Measurements from ENCODE around the gene CROCC.
"Not testable (repeated sequence)": the region's sequence is repeated elsewhere in the genome, so short reads cannot be mapped to it uniquely, and the experiment has no call there.

GRCh38 chr1:16890539-16891021 lies 31.2 kb upstream of the CROCC start:
- TF ChIP-seq, protein P1, sequence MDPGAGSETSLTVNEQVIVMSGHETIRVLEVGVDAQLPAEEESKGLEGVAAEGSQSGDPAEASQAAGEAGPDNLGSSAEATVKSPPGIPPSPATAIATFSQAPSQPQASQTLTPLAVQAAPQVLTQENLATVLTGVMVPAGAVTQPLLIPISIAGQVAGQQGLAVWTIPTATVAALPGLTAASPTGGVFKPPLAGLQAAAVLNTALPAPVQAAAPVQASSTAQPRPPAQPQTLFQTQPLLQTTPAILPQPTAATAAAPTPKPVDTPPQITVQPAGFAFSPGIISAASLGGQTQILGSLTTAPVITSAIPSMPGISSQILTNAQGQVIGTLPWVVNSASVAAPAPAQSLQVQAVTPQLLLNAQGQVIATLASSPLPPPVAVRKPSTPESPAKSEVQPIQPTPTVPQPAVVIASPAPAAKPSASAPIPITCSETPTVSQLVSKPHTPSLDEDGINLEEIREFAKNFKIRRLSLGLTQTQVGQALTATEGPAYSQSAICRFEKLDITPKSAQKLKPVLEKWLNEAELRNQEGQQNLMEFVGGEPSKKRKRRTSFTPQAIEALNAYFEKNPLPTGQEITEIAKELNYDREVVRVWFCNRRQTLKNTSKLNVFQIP (CRISPR knock-in tag; IDR thresholded peaks at IDR 0.05; ENCODE audit: borderline replicate concordance, low read depth) = not testable (repeated sequence)
- TF ChIP-seq ESRRG (CRISPR knock-in tag; IDR thresholded peaks at IDR 0.05); PATZ1 (CRISPR knock-in tag; IDR thresholded peaks at IDR 0.05; ENCODE audit: borderline replicate concordance); ARNTL (CRISPR knock-in tag; IDR thresholded peaks at IDR 0.05; ENCODE audit: borderline replicate concordance, low read depth); ZFP3 (CRISPR knock-in tag; IDR thresholded peaks at IDR 0.05); PPARA (CRISPR knock-in tag; IDR thresholded peaks at IDR 0.05; ENCODE audit: borderline replicate concordance); BACH2 (CRISPR knock-in tag; IDR thresholded peaks at IDR 0.05; ENCODE audit: borderline replicate concordance): not testable (repeated sequence)

Measured in SK-N-SH treated with all-trans-retinoic acid at 6 μM for 48 hours (cell line).